ENCODE results near the gene IL17RC.
A peak's percentile ranks its signal among the peaks of the same experiment; 100 is the strongest.
"Not testable (repeated sequence)": the region's sequence is repeated elsewhere in the genome, so short reads cannot be mapped to it uniquely, and the experiment has no call there.

IL17RC gene

DNA sequence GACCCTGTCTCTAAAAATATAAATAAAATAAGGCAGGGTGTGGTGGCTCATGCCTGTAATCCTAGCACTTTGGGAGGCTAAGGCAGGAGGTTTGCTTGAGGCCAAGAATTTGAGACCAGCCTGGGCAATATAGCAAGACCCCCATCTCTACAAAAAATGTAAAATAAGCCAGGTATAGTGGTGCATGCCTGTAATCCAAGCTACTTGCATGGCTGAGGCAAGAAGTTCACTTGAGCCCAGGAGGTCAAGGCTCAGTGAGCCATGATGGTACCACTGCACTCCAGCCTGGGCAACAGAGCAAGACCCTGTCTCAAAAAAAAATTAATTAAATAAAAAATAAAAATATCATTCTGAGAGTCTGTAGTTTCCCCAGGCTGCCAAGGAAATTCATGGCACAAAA is 30.6 kb upstream of the IL17RC start:
- H3K4me3 ChIP-seq = no peak overlapping the region
- no peaks in the 10 kb centered on the region for H3K36me3 ChIP-seq (replicated peaks)
- in situ Hi-C loops (cut with MboI; ENCODE audit: low sequenced_read_pairs) = no loop called here
- no peaks in the 10 kb centered on the region for H3K9me3 ChIP-seq
- H3K27me3 ChIP-seq (ENCODE audit: low read depth) = no peaks in the 10 kb centered on the region
- H3K4me1 ChIP-seq = peaks cover 2% of the 10 kb centered on the region; the same call in 1 of the 2 replicates
- DNase-seq (ENCODE audit: low spot score in 2 of 2) = no peak

DNA sequence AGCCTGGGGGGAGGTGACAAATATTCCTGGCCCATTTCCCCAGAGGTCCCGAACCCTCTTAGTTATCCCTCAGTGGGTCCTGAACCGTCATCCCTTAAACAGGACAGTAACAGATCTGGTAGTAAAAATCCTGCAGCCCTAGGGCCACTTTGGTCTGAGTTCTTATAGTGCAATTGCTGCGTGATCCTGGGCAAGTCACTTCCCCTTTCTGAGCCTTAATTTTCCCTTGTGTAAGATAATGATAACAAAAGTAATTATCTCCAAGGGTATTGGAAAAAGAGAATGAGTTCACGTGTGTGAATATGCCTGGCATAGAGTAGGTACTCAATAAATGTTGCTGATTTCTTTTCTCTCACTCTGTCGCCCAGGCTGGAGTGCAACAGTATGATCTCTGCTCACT is 29.4 kb upstream of the IL17RC start:
- H3K9me3 ChIP-seq = no peaks in the 10 kb centered on the region
- H3K4me1 ChIP-seq = peaks cover 6% of the 10 kb centered on the region
- in situ Hi-C loops (cut with MboI; ENCODE audit: low sequenced_read_pairs) = no loop called here
- H3K4me3 ChIP-seq = no peak overlapping the region
- peaks cover 7% of the 10 kb centered on the region for H3K36me3 ChIP-seq (replicated peaks)
- no peaks in the 10 kb centered on the region for H3K27me3 ChIP-seq (ENCODE audit: low read depth)
- DNase-seq (ENCODE audit: low spot score in 2 of 2) = no peak

DNA sequence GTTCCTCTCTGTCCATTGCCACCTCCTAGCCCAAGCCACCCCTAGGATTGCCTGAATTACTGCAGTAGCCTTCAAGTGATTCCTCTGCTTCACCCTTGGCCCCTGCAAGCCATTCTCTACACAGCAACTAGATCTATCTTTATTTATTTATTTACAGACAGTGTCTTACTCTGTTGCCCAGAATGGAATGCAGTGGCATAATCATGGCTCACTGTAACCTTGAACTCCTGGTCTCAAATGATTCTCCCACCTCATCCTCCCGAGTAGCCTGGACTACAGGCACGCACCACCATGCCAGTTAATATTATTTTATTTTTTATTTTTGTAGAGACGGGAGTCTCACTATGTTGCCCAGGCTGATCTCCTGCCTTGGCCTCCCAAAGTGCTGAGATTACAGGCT is 28.4 kb upstream of the IL17RC start:
- Histone ChIP-seq H3K27me3 (ENCODE audit: low read depth) (no peaks in the 10 kb centered on the region), H3K9me3 (no peaks in the 10 kb centered on the region), H3K36me3 (replicated peaks) (peaks cover 17% of the 10 kb centered on the region), H3K4me1 (peaks cover 6% of the 10 kb centered on the region), H3K4me3 (no peak overlapping the region)
- DNase-seq (ENCODE audit: low spot score in 2 of 2) = no peak
- in situ Hi-C loops (cut with MboI; ENCODE audit: low sequenced_read_pairs) = no loop called here

GRCh38 chr3:9889405-9889804 is 27.5 kb upstream of the IL17RC start:
- Histone ChIP-seq H3K4me1 (peaks cover 6% of the 10 kb centered on the region), H3K36me3 (replicated peaks) (peaks cover 22% of the 10 kb centered on the region), H3K27me3 (ENCODE audit: low read depth) (no peaks in the 10 kb centered on the region), H3K9me3 (no peaks in the 10 kb centered on the region), H3K4me3 (no peak overlapping the region)
- in situ Hi-C loops (cut with MboI; ENCODE audit: low sequenced_read_pairs) = no loop called here
- no peak for DNase-seq (ENCODE audit: low spot score in 2 of 2)

DNA sequence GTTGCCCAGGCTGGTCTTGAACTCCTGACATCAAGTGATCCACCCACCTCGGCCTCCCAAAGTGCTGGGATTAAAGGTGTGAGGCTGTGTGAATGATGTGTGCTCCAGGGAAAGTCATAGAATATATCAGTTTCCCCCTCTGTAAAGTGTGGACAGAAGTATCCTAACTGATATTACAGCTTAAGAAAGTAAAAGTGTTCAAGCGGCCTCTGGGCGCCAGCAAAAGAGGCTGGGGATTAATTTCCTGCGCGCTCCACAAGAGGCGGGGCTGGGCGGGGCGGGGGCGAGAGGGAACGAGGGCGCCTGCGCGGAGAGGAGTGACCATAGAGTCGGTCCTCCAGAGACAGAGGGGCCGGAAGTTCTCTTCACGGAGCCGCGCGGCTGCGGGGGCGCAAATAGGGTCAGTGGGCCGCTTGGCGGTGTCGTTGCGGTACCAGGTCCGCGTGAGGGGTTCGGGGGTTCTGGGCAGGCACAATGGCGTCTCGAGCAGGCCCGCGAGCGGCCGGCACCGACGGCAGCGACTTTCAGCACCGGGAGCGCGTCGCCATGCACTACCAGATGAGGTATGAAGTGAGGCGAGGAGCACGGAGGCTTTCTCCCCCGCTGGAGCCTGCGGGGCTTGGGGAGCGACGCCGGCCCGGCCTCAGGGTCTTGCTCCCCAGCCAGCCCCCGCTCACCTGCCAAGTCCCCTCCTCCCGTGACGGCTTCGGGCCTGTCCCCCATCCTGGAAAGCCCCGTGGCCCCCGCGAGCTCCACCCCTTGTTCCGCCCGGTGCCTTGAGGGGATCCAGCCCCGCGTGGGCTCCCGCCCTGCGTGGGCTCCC is 26.4 kb upstream of the IL17RC start, which contains the start of gene JAGN1:
Gene JAGN1, plus strand, starts transcription at position 362 of the 823 bp plus-strand sequence. Its CDS starts 113 bp downstream, at position 475.
- H3K9me3 ChIP-seq = no peaks in the 10 kb centered on the region
- peaks cover 22% of the 10 kb centered on the region for H3K36me3 ChIP-seq (replicated peaks)
- in situ Hi-C loops (cut with MboI; ENCODE audit: low sequenced_read_pairs) = no loop called here
- no peaks in the 10 kb centered on the region for H3K27me3 ChIP-seq (ENCODE audit: low read depth)
- H3K4me3 ChIP-seq = peak within 1 kb of the TSS; percentile 97
- peak; percentile 72 to 92 for DNase-seq (ENCODE audit: low spot score in 2 of 2)
- peaks cover 6% of the 10 kb centered on the region for H3K4me1 ChIP-seq

GRCh38 chr3:9891072-9891622 is 25.8 kb upstream of the IL17RC start:
- peaks cover 6% of the 10 kb centered on the region for H3K4me1 ChIP-seq
- DNase-seq (ENCODE audit: low spot score in 2 of 2) = no peak
- peaks cover 25% of the 10 kb centered on the region for H3K36me3 ChIP-seq (replicated peaks)
- no peaks in the 10 kb centered on the region for H3K9me3 ChIP-seq
- H3K4me3 ChIP-seq = peak overlapping the region; percentile 97
- in situ Hi-C loops (cut with MboI; ENCODE audit: low sequenced_read_pairs) = no loop called here
- H3K27me3 ChIP-seq (ENCODE audit: low read depth) = no peaks in the 10 kb centered on the region

DNA sequence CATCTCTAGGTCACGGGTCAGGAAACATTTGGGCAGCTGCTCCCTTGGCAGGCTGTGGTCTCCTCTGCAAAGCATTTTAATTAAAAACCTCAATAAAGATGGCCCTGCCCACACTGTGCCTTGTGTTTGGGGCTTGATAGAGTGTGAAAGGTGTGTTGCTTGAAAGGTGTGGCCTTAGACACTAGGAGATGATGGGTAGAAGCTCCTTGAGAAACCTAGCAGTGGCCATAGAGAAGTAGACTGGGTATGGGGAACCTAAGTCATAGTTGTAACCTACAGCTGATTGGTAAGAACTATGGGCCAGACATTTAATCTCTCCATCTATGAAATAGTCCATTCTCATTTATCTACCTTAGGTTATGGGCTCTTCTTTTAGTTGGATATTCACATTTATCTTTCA is 23.2 kb upstream of the IL17RC start:
- no peak for DNase-seq (ENCODE audit: low spot score in 2 of 2)
- no peaks in the 10 kb centered on the region for H3K9me3 ChIP-seq
- H3K36me3 ChIP-seq (replicated peaks) = peaks cover 25% of the 10 kb centered on the region
- in situ Hi-C loops (cut with MboI; ENCODE audit: low sequenced_read_pairs) = no loop called here
- H3K4me1 ChIP-seq = peaks cover 6% of the 10 kb centered on the region
- no peaks in the 10 kb centered on the region for H3K27me3 ChIP-seq (ENCODE audit: low read depth)
- no peak overlapping the region for H3K4me3 ChIP-seq

GRCh38 chr3:9895715-9896114 is 21.2 kb upstream of the IL17RC start:
- H3K4me1 ChIP-seq; H3K27me3 ChIP-seq (ENCODE audit: low read depth); H3K4me3 ChIP-seq; H3K9me3 ChIP-seq; DNase-seq (ENCODE audit: low spot score in 2 of 2); in situ Hi-C loops (cut with MboI; ENCODE audit: low sequenced_read_pairs): not testable (repeated sequence)
- H3K36me3 ChIP-seq (replicated peaks) = peaks cover 25% of the 10 kb centered on the region

- DNase-seq (ENCODE audit: low spot score in 2 of 2); H3K4me1 ChIP-seq; H3K9me3 ChIP-seq; H3K27me3 ChIP-seq (ENCODE audit: low read depth); H3K4me3 ChIP-seq; in situ Hi-C loops (cut with MboI; ENCODE audit: low sequenced_read_pairs): not testable (repeated sequence)
- H3K36me3 ChIP-seq (replicated peaks) = peaks cover 22% of the 10 kb centered on the region
These were observed 20.0 kb upstream of the IL17RC start for GRCh38 chr3:9896755-9897407.

DNA sequence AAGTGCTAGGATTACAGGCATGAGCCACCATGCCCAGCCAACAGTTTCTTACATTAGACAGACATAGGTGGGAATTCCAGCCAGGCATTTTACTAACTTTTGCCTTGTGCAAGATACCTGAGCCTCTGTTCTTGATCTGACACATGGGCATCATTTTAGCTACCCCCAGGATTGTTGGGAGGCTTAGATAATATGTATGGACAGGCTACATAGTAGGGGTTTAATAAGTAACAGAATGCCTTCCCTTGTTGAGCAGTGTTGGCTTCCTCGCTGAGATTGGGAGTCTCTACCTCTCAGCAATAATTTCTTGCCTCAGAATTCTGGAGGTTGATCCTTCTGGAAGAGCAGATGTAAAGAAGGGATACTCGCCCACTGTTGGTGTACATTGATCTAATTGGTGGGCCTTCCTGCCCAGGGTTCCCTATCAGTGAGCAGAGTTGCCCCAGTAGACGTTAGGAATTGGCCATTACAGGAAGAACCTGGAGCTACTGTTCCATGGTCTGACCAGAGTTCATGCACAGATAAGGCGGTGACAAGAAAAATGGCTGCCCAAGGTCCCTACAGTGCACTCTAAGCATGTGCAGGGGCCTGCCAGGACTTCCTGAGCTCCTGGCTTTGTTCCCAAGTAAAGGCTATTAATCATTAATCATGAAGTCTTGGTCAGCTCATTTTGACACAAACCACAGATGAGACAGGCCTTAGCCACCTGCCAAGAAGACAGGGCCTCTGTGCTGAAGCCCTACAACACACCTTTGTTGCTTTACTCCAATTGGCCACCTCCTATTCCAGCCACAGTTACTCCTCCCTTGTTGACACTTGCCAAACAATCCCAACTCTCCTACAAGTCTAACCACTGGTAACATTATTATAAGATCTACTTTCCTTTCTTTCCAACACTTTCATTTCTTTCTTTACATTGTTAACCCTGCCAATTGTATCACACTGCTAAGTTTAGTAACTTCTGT is 19.2 kb upstream of the IL17RC start:
- peaks cover 17% of the 10 kb centered on the region for H3K36me3 ChIP-seq (replicated peaks)
- DNase-seq (ENCODE audit: low spot score in 2 of 2) = no peak
- no peak overlapping the region for H3K4me3 ChIP-seq
- no peaks in the 10 kb centered on the region for H3K9me3 ChIP-seq
- in situ Hi-C loops (cut with MboI; ENCODE audit: low sequenced_read_pairs) = no loop called here
- H3K4me1 ChIP-seq = no peaks in the 10 kb centered on the region
- no peaks in the 10 kb centered on the region for H3K27me3 ChIP-seq (ENCODE audit: low read depth)

DNA sequence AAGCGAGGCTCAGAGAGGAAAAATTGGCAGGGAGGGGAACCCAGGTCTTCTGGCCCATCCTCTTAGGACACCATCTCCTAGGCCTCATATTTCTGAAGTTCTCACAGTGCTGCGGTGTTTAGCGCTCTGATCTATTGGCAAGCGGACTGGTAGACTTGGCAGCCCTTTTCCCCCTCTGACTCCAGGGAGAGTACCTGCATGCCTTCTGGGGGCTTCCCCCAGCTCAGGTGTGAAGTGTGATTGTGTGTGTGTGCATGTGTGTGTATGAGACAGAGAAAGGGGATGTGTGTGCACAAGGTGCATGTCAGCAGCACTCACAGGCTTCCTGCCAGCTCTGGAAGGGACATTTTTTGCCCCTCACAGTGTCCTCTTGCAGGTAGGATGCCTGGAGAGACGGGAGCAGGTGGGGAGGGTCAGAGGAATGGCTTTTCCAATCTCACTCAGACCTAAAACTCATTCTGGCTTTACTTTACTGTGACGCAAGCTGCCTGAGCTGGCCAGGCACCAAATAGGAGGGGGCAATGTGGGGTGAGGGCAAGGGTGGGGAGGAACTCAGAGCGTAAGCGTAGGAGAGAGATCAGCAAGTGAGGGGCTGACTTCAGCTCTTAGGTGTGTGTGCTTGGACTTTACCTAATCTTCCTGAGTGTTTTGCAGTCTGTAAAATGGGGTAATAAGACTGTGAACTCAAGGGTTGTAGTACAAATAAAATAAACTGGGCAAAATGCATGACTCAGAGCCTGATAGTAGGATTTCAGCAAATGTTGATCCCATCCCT is 18.2 kb upstream of the IL17RC start:
- in situ Hi-C loops (cut with MboI; ENCODE audit: low sequenced_read_pairs) = no loop called here

DNA sequence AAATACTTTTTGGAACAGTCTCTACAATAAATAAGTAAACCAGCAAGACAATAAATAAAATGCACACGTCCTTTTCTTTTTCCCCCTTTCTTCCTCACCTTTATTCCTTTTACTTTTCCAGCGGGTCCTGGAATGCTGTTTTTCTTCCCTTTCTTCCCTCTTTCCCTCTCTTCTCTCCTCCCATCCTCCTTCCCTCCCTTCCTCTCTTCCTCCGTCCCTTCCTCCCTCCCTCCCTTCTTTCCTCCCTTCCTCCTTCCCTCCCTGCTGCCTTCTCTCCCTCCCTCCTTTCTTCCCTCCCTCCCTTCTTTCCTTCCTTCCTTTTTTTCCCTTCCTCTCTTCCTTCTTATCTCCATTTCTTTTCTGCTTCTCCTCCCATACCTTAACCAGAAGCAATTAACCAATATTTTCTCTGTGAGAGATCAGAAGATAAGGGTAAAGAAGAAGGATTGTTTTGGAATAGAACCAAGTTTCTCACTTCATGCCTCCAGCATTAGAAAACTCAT is 17.6 kb upstream of the IL17RC start:
- H3K4me3 ChIP-seq = no peak overlapping the region
- in situ Hi-C loops (cut with MboI; ENCODE audit: low sequenced_read_pairs) = no loop called here
- DNase-seq (ENCODE audit: low spot score in 2 of 2) = no peak
- no peaks in the 10 kb centered on the region for H3K27me3 ChIP-seq (ENCODE audit: low read depth)
- no peaks in the 10 kb centered on the region for H3K9me3 ChIP-seq
- H3K4me1 ChIP-seq = no peaks in the 10 kb centered on the region
- H3K36me3 ChIP-seq (replicated peaks) = peaks cover 4% of the 10 kb centered on the region; the same call in 1 of the 2 replicates

More for the DNA sequence above, 18.2 kb upstream of the IL17RC start:
- H3K4me3 ChIP-seq = no peak overlapping the region
- peaks cover 8% of the 10 kb centered on the region for H3K36me3 ChIP-seq (replicated peaks)
- H3K4me1 ChIP-seq = no peaks in the 10 kb centered on the region
- no peak for DNase-seq (ENCODE audit: low spot score in 2 of 2)
- no peaks in the 10 kb centered on the region for H3K27me3 ChIP-seq (ENCODE audit: low read depth)
- H3K9me3 ChIP-seq = no peaks in the 10 kb centered on the region
